ENCODE data around the gene PSMA4.

Gene PSMA4

DNA sequence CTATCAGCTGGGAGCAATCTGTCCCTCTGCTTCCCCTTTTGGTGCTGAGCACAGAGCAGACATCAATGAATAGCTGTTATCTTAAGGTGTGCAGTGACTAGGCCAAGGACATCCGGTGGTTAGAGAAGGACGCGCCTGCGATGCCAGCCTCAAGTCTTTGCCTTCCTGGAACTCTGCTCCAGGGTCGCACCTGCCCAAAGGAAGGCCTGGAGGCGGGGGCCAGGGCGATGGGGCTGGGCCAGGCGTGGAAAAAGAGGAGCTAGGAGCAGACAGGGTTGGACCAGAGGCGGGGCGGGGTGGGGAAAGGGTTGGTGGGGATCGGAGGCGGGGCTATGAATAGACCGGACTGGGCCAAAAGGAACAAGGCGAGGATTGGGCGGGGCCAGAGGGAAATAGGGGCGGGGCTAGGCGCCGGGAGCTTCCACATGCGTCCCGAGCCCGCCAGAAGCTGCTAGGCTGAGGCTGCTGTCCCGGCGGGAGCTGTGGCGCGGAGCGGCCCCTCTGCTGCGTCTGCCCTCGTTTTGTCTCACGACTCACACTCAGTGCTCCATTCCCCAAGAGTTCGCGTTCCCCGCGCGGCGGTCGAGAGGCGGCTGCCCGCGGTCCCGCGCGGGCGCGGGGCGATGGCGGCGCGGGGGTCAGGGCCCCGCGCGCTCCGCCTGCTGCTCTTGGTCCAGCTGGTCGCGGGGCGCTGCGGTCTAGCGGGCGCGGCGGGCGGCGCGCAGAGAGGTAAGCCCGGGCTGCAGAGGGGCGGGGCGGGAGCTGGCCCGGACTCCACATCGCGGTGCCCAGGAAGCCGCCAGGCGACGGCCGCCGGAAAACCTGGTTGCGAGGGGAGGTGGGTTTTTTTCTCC lies 25.1 kb downstream of the PSMA4 start, which contains the start of gene CHRNA5:
Gene CHRNA5, plus strand, starts transcription at position 424 of the 854 bp plus-strand sequence. Its CDS starts 200 bp downstream, at position 624.
- peak; percentile 100 for DNase-seq (ENCODE audit: low spot score in 2 of 2)
- Histone ChIP-seq H3K4me1 (peaks cover 32% of the 10 kb centered on the region), H3K9me3 (no peaks in the 10 kb centered on the region), H3K36me3 (replicated peaks) (no peaks in the 10 kb centered on the region), H3K4me3 (peak within 1 kb of the TSS; percentile 63), H3K27me3 (ENCODE audit: low read depth) (no peaks in the 10 kb centered on the region)
- in situ Hi-C loops (cut with MboI; ENCODE audit: low sequenced_read_pairs): no loop called here

DNA sequence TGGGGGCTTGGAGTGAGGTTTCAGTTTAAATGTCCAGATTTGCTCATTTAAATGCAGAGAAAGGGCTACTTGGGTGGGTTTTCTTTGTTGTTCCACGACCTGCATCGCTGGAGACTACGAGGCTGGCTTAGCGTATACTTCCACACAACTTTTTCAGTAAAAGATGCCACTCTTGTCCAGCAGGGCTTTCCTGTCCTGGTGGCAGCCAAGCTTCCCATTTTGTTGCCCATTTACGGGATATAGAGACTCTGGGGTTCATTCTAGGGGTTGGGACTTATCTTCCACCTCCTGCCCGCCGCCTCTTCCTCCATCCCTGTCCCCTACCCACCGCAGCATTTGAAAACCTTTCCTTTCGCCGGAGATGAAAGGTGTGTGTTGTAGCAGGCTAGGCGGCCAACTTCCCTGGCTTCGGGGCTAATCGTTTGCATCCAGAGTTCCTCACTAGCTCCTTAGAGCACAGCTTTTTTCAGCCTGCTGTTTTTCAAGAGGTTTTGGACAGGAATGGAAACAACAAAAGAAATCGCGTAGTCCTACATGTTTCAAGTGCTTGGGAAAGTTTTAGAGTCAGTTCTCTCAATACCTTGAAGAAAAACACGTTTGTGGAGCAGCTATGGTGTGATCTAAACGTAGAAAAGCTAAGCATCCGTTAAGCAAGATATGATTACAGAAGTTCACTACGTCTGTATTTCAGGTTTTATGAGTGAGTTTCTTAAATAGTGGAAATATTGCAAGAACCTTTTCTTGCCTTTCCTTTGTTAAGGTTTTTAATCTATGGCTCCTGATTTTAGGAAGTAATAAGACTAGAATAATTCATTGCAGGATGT lies 25.9 kb downstream of the PSMA4 start:
- H3K4me3 ChIP-seq: peak overlapping the region; percentile 63
- in situ Hi-C loops (cut with MboI; ENCODE audit: low sequenced_read_pairs): no loop called here
- H3K9me3 ChIP-seq: no peaks in the 10 kb centered on the region
- H3K4me1 ChIP-seq: peaks cover 33% of the 10 kb centered on the region
- DNase-seq (ENCODE audit: low spot score in 2 of 2): peak; percentile 61 to 70
- no peaks in the 10 kb centered on the region for H3K36me3 ChIP-seq (replicated peaks)
- H3K27me3 ChIP-seq (ENCODE audit: low read depth): no peaks in the 10 kb centered on the region

DNA sequence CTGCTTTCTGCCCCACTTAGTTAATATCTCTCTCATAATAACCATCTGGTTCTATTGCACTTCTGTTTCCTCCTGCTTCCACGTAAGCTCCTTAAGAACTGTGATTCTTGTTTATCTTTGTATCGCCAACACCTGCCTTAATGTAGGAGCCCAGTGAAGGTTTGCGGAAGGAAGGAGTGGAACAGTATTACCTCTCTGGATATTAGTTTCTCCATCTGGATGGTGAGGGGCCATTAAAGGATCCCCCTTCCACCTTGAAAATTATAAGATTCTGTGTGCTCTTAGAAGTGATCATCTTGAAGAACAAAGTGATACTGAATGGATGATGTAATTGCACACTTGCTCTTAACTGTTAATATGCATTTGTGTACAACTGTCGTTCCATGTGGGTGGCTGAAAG lies 27.3 kb downstream of the PSMA4 start:
- Histone ChIP-seq H3K36me3 (replicated peaks) (no peaks in the 10 kb centered on the region), H3K9me3 (no peaks in the 10 kb centered on the region), H3K27me3 (ENCODE audit: low read depth) (no peaks in the 10 kb centered on the region), H3K4me3 (peak overlapping the region; percentile 5), H3K4me1 (peaks cover 37% of the 10 kb centered on the region)
- in situ Hi-C loops (cut with MboI; ENCODE audit: low sequenced_read_pairs): no loop called here
- DNase-seq (ENCODE audit: low spot score in 2 of 2): peak in 1 of 2 experiments; percentile 43

DNA sequence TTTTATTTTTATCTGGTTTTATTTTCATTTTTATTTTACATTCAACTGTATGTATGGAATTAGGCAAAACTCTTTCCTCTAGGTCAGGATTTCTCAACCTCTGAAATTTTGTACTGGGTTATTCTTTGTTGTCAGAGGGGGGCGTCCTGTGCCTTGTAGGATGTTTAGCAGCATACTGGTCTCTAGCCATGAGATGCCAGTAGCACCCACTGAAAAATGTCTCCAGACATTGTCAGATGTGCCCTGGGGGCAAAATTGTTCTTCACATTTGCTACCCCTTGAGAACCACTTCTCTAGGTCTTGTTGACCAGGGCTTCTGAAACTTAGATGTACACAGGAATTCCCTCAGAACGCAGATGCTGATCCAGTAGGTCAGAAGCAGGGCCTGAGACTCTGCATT lies 30.5 kb downstream of the PSMA4 start:
- in situ Hi-C loops (cut with MboI; ENCODE audit: low sequenced_read_pairs): no loop called here
- Histone ChIP-seq H3K4me1 (peaks cover 32% of the 10 kb centered on the region), H3K4me3 (no peak overlapping the region), H3K27me3 (ENCODE audit: low read depth) (no peaks in the 10 kb centered on the region), H3K9me3 (no peaks in the 10 kb centered on the region), H3K36me3 (replicated peaks) (no peaks in the 10 kb centered on the region)
- peak; percentile 41 to 74 for DNase-seq (ENCODE audit: low spot score in 2 of 2)

DNA sequence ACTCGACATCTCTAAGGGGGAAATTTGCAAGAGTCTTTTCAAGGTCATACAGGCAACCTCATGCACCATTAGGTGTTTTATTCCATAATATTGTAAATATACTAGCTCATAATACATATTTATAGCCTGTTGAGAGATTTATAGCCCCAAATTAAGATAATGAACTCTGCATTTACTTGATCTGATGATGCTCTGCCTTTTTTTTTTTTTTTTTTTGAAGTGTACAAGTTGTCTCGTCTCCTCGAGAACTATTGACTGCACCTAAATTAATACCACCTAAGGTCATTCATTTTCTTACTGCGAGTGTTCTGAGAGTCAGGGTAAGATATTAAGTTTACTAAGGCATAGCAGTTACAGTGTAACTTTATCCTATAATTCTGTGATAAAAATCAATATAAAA lies 31.1 kb downstream of the PSMA4 start:
- no peaks in the 10 kb centered on the region for H3K27me3 ChIP-seq (ENCODE audit: low read depth)
- H3K9me3 ChIP-seq: no peaks in the 10 kb centered on the region
- no peak for DNase-seq (ENCODE audit: low spot score in 2 of 2)
- peaks cover 32% of the 10 kb centered on the region for H3K4me1 ChIP-seq
- H3K36me3 ChIP-seq (replicated peaks): no peaks in the 10 kb centered on the region
- in situ Hi-C loops (cut with MboI; ENCODE audit: low sequenced_read_pairs): no loop called here
- no peak overlapping the region for H3K4me3 ChIP-seq

DNA sequence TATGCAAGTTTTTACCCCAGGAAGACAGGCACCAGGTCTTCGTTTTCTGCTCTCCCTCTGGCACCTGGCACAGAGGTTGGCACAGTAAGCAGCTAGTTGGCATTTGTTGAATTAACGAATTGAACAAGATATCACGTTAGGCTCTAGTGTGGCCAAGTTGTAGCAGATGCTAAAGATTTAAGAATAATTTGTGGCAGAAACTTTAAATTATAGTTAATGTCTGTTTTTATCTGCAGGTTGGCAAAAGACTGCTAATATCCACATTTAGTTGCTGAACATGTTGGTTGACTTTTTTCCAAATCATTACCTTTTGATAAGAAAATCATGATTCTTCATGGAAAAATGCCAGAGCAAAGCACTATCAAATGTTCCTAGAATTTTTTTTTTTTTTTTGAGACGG lies 33.2 kb downstream of the PSMA4 start:
- no peaks in the 10 kb centered on the region for H3K27me3 ChIP-seq (ENCODE audit: low read depth)
- no peak overlapping the region for H3K4me3 ChIP-seq
- DNase-seq (ENCODE audit: low spot score in 2 of 2): no peak
- no peaks in the 10 kb centered on the region for H3K36me3 ChIP-seq (replicated peaks)
- H3K9me3 ChIP-seq: no peaks in the 10 kb centered on the region
- in situ Hi-C loops (cut with MboI; ENCODE audit: low sequenced_read_pairs): no loop called here
- peaks cover 19% of the 10 kb centered on the region for H3K4me1 ChIP-seq

DNA sequence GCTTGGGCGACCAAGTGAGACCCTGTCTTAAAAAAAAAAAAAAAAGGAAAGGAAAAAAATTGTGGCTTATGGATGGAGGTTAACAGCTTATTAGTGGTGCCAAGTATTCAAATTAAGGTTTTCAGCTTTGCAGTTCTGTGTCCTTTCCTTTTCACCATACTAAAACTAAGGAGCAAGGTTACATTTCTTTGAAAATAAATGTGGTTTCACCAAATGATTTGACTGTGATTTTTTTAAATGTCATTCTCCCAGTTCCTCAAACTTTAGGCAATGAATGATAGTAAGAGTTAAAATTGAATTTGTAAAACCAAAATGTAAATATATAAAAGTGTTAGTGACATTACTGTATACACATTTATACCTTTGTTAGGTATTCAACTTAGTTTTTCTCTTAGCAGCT lies 34.7 kb downstream of the PSMA4 start:
- Histone ChIP-seq H3K36me3 (replicated peaks) (no peaks in the 10 kb centered on the region), H3K9me3 (no peaks in the 10 kb centered on the region), H3K27me3 (ENCODE audit: low read depth) (no peaks in the 10 kb centered on the region), H3K4me3 (no peak overlapping the region), H3K4me1 (peaks cover 18% of the 10 kb centered on the region)
- in situ Hi-C loops (cut with MboI; ENCODE audit: low sequenced_read_pairs): no loop called here
- no peak for DNase-seq (ENCODE audit: low spot score in 2 of 2)

DNA sequence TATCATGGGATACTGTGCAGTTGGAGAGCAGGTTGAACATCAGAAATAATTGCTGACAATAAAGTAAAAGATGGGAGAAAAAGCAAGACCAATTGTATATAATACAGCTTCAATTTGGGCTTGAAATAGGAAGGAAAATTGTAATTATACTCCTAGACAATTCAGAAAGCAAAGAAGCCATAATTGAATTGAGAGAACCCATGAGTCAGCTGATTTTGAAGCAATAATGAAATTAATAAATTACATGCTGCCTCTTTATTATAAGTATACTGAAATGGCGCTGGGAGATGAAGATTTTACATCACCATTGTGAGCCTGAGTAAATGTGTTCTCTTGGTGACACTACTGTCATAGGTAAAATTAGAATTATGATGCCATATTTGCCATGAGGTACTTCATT lies 57.3 kb downstream of the PSMA4 start:
- in situ Hi-C loops (cut with MboI; ENCODE audit: low sequenced_read_pairs): no loop called here
- no peak overlapping the region for H3K4me3 ChIP-seq
- H3K27me3 ChIP-seq (ENCODE audit: low read depth): no peaks in the 10 kb centered on the region
- no peaks in the 10 kb centered on the region for H3K4me1 ChIP-seq
- DNase-seq (ENCODE audit: low spot score in 2 of 2): no peak
- peaks cover 8% of the 10 kb centered on the region for H3K36me3 ChIP-seq (replicated peaks)
- no peaks in the 10 kb centered on the region for H3K9me3 ChIP-seq

DNA sequence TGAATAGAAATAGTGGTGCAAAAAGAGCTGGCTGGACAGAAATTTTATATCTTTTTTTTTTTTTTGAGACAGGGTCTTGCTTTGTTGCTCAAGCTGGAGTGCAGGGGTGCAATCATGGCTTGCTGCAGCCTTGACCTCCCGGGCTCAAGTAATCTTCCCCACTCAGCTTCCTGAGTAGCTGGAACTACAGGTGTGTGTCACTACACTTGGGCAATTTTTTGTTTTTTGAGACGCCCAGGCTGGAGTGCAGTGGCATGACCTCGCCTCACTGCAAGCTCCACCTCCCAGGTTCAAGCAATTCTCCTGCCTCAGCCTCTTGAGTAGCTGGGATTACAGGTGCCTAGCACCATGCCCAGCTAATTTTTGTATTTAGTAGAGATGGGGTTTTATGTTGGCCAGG lies 58.1 kb downstream of the PSMA4 start:
- no peak for DNase-seq (ENCODE audit: low spot score in 2 of 2)
- Histone ChIP-seq H3K4me1 (no peaks in the 10 kb centered on the region), H3K9me3 (no peaks in the 10 kb centered on the region), H3K4me3 (no peak overlapping the region), H3K27me3 (ENCODE audit: low read depth) (no peaks in the 10 kb centered on the region), H3K36me3 (replicated peaks) (peaks cover 4% of the 10 kb centered on the region)
- in situ Hi-C loops (cut with MboI; ENCODE audit: low sequenced_read_pairs): no loop called here

DNA sequence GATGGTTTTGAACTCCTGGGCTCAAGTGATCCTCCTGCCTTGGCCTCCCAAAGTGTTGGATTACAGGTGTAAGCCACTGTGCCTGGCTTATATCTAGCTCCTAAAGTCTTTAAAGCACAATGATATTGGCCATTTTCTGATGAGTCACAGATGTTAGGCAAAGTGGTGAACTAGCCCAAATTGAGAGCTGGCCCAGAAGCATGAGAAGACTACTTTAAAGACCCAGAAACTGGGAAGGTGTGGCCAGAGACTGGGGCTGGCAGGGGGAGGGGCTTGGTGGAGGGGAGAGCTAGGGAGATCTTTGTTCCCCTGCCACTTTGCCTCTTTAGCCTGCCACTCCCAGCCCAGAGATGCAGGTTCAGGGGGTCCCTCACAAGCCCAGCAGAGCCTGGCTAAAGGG lies 58.9 kb downstream of the PSMA4 start:
- Histone ChIP-seq H3K4me3 (no peak overlapping the region), H3K36me3 (replicated peaks) (peaks cover 3% of the 10 kb centered on the region; the same call in 1 of the 2 replicates), H3K9me3 (no peaks in the 10 kb centered on the region), H3K27me3 (ENCODE audit: low read depth) (no peaks in the 10 kb centered on the region), H3K4me1 (no peaks in the 10 kb centered on the region)
- in situ Hi-C loops (cut with MboI; ENCODE audit: low sequenced_read_pairs): no loop called here
- DNase-seq (ENCODE audit: low spot score in 2 of 2): no peak
